CD14-positive monocyte (primary cell): Measurements from ENCODE around the gene SGCG. TPM values are rescaled to one million over a fixed set of nuclear protein-coding genes. Genes with fewer than 3 reads are reported as not detected.

Experiments used
- DNase-seq, 3 donors: peaks; one replicate each; pipeline ENCODE4 v3.0.0-alpha.2; 2011 to 2022
- H2AFZ ChIP-seq: 2 replicates; pipeline ENCODE4 v1.6.0; 2012; ENCODE audit warnings: mild to moderate bottlenecking, low read depth, low read length, inconsistent platforms; ENCODE audit not compliant: insufficient read depth, poor library complexity, severe bottlenecking
- H3K27ac ChIP-seq, 2 donors: 1 replicate in 1 of 2; 2 replicates in 1 of 2; pipeline ENCODE4 v1.5.1; 2012 to 2013; ENCODE audit warnings: low read length in 2 of 2, control low read depth in 1 of 2, inconsistent platforms in 1 of 2, low read depth in 1 of 2, mild to moderate bottlenecking in 1 of 2
- H3K27me3 ChIP-seq, 2 donors: one replicate each; pipeline versions ENCODE4 v1.6.0 to v1.6.1; 2011 to 2013; ENCODE audit warnings: low read length in 2 of 2; ENCODE audit not compliant: control insufficient read depth in 2 of 2, insufficient read depth in 2 of 2
- H3K36me3 ChIP-seq, 2 donors: replicated peaks in 1 of 2; 1 replicate in 1 of 2; 2 replicates in 1 of 2; pipeline versions ENCODE4 v1.5.1 to v1.6.1; 2012 to 2013; ENCODE audit warnings: low read length in 2 of 2, control low read depth in 1 of 2, inconsistent platforms in 1 of 2, mild to moderate bottlenecking in 1 of 2; ENCODE audit not compliant: insufficient read depth in 2 of 2, control insufficient read depth in 1 of 2
- H3K4me1 ChIP-seq, 2 donors: 1 replicate in 1 of 2; 2 replicates in 1 of 2; pipeline versions ENCODE4 v1.5.1 to v1.6.1; 2012 to 2013; ENCODE audit warnings: low read length in 2 of 2, control low read depth in 1 of 2, inconsistent platforms in 1 of 2, mild to moderate bottlenecking in 1 of 2, moderate library complexity in 1 of 2; ENCODE audit not compliant: insufficient read depth in 2 of 2, control insufficient read depth in 1 of 2
- H3K4me2 ChIP-seq: replicated peaks from 2 replicates; pipeline ENCODE3; 2012; ENCODE audit warnings: low read length, moderate library complexity, mild to moderate bottlenecking; ENCODE audit not compliant: poor library complexity, severe bottlenecking; ENCODE audit errors: extremely low read depth
- H3K4me3 ChIP-seq, 3 experiments: fragments of 200-600 bp in 1 of 3; sonication (generic) in 1 of 3; replicated peaks in 1 of 3; 1 replicate in 2 of 3; 2 replicates in 1 of 3; pipeline ENCODE4 v1.5.1; 2011 to 2013; ENCODE audit warnings: low read length in 3 of 3, mild to moderate bottlenecking in 3 of 3, control low read depth in 2 of 3, low read depth in 2 of 3, inconsistent platforms in 1 of 3, moderate library complexity in 1 of 3
- H3K79me2 ChIP-seq: 2 replicates; pipeline ENCODE4 v1.6.0; 2012; ENCODE audit warnings: mild to moderate bottlenecking, control low read depth, inconsistent platforms, low read length, moderate library complexity; ENCODE audit not compliant: insufficient read depth
- H3K9ac ChIP-seq: 2 replicates; pipeline ENCODE4 v1.6.0; 2017; ENCODE audit warnings: low read length, mild to moderate bottlenecking; ENCODE audit not compliant: insufficient read depth, poor library complexity, severe bottlenecking
- H3K9me3 ChIP-seq, 2 donors: replicated peaks in 1 of 2; 1 replicate in 1 of 2; 2 replicates in 1 of 2; pipeline versions ENCODE4 v1.5.1 to v1.6.1; 2012 to 2013; ENCODE audit warnings: low read length in 2 of 2, control low read depth in 1 of 2; ENCODE audit not compliant: control insufficient read depth in 1 of 2, insufficient read depth in 1 of 2
- H4K20me1 ChIP-seq: 2 replicates; pipeline ENCODE4 v1.6.0; 2012; ENCODE audit warnings: mild to moderate bottlenecking, low read length, control low read depth, moderate library complexity; ENCODE audit not compliant: insufficient read depth
- H3K27ac Mint-ChIP-seq, 7 donors: one replicate each; pipeline ENCODE4 v1.8.0; 2020; ENCODE audit warnings: mild to moderate bottlenecking in 7 of 7, mixed read lengths in 7 of 7, moderate library complexity in 6 of 7, inconsistent platforms in 2 of 7
- H3K27me3 Mint-ChIP-seq, 3 donors: one replicate each; pipeline ENCODE4 v1.8.0; 2021 to 2022; ENCODE audit warnings: low read depth in 3 of 3, mild to moderate bottlenecking in 3 of 3, mixed read lengths in 3 of 3, moderate library complexity in 3 of 3, inconsistent platforms in 1 of 3
- H3K36me3 Mint-ChIP-seq, 2 donors: one replicate each; pipeline ENCODE4 v1.8.0; 2020; ENCODE audit warnings: mixed read lengths in 2 of 2, inconsistent platforms in 1 of 2, mild to moderate bottlenecking in 1 of 2
- H3K4me1 Mint-ChIP-seq: one replicate; pipeline ENCODE4 v1.8.0; 2020; ENCODE audit warnings: mild to moderate bottlenecking, mixed read lengths
- H3K4me3 Mint-ChIP-seq, 2 donors: one replicate each; pipeline ENCODE4 v1.8.0; 2020; ENCODE audit warnings: mild to moderate bottlenecking in 2 of 2, mixed read lengths in 2 of 2, moderate library complexity in 1 of 2
- H3K9me3 Mint-ChIP-seq, 7 donors: one replicate each; pipeline ENCODE4 v1.8.0; 2020 to 2022; ENCODE audit warnings: mixed read lengths in 7 of 7, mild to moderate bottlenecking in 6 of 7, moderate library complexity in 6 of 7, inconsistent platforms in 2 of 7
- WGBS: methylation state at CpG from one replicate; pipeline ENCODE4 v1.1.5; 2013; ENCODE audit warnings: missing lambda C conversion rate; ENCODE audit not compliant: insufficient coverage; 5-methylcytosine and 5-hydroxymethylcytosine counted together
- intact Hi-C, 2 donors: fragments of 100-400 bp; cut with micrococcal nuclease; formaldehyde crosslinking; loops; one replicate each; pipeline versions ENCODE4 v1.15.0 to v1.15.1; 2023
- polyA plus RNA-seq, 3 donors: library from polyadenylated mRNA; depleted of rRNA in 1 of 3; unstranded in 2 of 3; stranded (reverse) in 1 of 3; fragments of 300-500 nt in 2 of 3; fragments of >200 nt in 1 of 3; fragmentation: Illumina TruSeq in 2 of 3; gene quantifications; 1 replicate in 2 of 3; 2 replicates in 1 of 3; pipeline ENCODE4 v1.2.3, GENCODE V29; 2012 to 2021
- TF ChIP-seq, protein P1 (sequence below): fragments of 200-600 bp; IDR thresholded peaks from one replicate; pipeline ENCODE4 v1.8.0; 2022; ENCODE audit warnings: antibody characterized with exemption, mild to moderate bottlenecking

SGCG gene
- polyA plus RNA-seq, 3 donors = not detected

DNA sequence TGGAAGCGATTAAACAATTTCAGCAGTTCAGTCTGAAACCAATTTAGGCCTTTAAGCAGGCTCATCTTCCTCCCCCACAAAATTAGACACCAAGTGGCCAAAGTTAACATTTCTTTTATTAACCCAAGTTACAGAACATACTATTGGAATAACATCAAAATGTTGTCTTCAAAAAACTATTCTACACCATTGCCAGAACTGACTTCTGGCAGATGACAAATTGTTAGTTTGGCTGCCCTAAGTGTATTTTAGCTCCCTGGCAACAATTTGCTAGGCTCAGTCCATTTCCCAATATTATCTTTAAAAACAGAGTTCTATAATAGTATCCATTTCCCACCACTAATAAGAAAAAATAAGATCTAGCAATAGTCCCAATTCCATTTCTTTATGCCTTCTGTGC lies 107.8 kb downstream of the SGCG start:
- no peaks in the 10 kb centered on the region for H3K4me1 Mint-ChIP-seq
- Histone ChIP-seq H3K27ac (no peak overlapping the region), H3K36me3 (no peaks in the 10 kb centered on the region), H3K9me3 (peaks cover 0 to 12% of the 10 kb centered on the region in 2 donors), H3K4me2 (no peak overlapping the region), H3K4me3 (no peak overlapping the region), H3K9ac (no peak overlapping the region), H4K20me1 (no peaks in the 10 kb centered on the region), H2AFZ (no peak overlapping the region), H3K4me1 (no peaks in the 10 kb centered on the region), H3K27me3 (no peaks in the 10 kb centered on the region), H3K79me2 (no peaks in the 10 kb centered on the region)
- no peak overlapping the region for H3K27ac Mint-ChIP-seq
- H3K4me3 Mint-ChIP-seq = no peak overlapping the region
- no peaks in the 10 kb centered on the region for H3K36me3 Mint-ChIP-seq
- DNase-seq = no peak
- WGBS = no CpG with 5 or more reads among the region's 1 CpG
- TF ChIP-seq, protein P1, sequence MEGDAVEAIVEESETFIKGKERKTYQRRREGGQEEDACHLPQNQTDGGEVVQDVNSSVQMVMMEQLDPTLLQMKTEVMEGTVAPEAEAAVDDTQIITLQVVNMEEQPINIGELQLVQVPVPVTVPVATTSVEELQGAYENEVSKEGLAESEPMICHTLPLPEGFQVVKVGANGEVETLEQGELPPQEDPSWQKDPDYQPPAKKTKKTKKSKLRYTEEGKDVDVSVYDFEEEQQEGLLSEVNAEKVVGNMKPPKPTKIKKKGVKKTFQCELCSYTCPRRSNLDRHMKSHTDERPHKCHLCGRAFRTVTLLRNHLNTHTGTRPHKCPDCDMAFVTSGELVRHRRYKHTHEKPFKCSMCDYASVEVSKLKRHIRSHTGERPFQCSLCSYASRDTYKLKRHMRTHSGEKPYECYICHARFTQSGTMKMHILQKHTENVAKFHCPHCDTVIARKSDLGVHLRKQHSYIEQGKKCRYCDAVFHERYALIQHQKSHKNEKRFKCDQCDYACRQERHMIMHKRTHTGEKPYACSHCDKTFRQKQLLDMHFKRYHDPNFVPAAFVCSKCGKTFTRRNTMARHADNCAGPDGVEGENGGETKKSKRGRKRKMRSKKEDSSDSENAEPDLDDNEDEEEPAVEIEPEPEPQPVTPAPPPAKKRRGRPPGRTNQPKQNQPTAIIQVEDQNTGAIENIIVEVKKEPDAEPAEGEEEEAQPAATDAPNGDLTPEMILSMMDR = no peak
- peaks cover 0 to 19% (median 9%) of the 10 kb centered on the region in 7 donors for H3K9me3 Mint-ChIP-seq
- intact Hi-C loops = no loop called here
- H3K27me3 Mint-ChIP-seq = peaks cover 1 to 10% (median 2%) of the 10 kb centered on the region in 3 donors

DNA sequence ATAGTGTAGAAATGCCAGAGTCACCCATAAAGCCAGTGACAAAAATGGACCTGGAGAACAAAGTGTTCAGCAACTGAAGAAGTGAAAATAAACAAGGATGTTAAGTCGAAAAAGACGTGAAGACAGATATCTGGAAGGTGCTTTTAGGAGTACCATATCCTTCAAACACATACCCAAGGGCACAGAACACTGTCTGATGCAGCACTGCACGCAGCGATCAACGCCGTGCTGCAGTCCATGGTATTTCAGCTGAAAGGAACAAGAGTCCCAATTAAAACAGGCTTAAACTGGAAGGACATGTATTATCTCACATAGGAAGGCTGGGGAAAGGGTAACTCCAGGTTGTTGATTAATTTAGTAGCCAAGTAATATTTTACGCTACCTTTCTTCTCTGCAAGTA lies 108.2 kb downstream of the SGCG start:
- peaks cover 0 to 12% of the 10 kb centered on the region in 2 donors for H3K9me3 ChIP-seq
- Mint-ChIP-seq H3K36me3 (no peaks in the 10 kb centered on the region), H3K4me3 (no peak overlapping the region), H3K27me3 (peaks cover 1 to 10% (median 3%) of the 10 kb centered on the region in 3 donors), H3K9me3 (peaks cover 0 to 19% (median 9%) of the 10 kb centered on the region in 7 donors), H3K27ac (no peak overlapping the region), H3K4me1 (no peaks in the 10 kb centered on the region)
- H2AFZ ChIP-seq = no peak overlapping the region
- intact Hi-C loops = no loop called here
- H3K27me3 ChIP-seq = no peaks in the 10 kb centered on the region
- no peaks in the 10 kb centered on the region for H3K4me1 ChIP-seq
- no peak overlapping the region for H3K4me2 ChIP-seq
- no peak overlapping the region for H3K9ac ChIP-seq
- no peaks in the 10 kb centered on the region for H4K20me1 ChIP-seq
- no peak overlapping the region for H3K4me3 ChIP-seq
- no peak overlapping the region for H3K27ac ChIP-seq
- TF ChIP-seq, protein P1 = no peak
- no peaks in the 10 kb centered on the region for H3K36me3 ChIP-seq
- no peak for DNase-seq
- no peaks in the 10 kb centered on the region for H3K79me2 ChIP-seq
- no CpG with 5 or more reads among the region's 7 CpGs for WGBS
